Measurements from ENCODE around the gene EPHX1.
"Not testable (repeated sequence)": the region's sequence is repeated elsewhere in the genome, so short reads cannot be mapped to it uniquely, and the experiment has no call there.

The EPHX1 gene

GRCh38 chr1:225777583-225778336 lies 32.2 kb upstream of the EPHX1 start, which contains the start of gene SRP9:
Gene SRP9 (plus strand): TSS chr1:225777826. CDS start chr1:225777941, 115 bp downstream.
- peak; percentile 99 for DNase-seq

GRCh38 chr1:225778337-225778669 lies 31.6 kb upstream of the EPHX1 start:
- no peak for DNase-seq

- DNase-seq: not testable (repeated sequence)
These were observed 30.8 kb upstream of the EPHX1 start for GRCh38 chr1:225779165-225779564.

- no peak for DNase-seq
These were observed 29.8 kb upstream of the EPHX1 start for GRCh38 chr1:225780134-225780533.

- no peak for DNase-seq
These were observed 29.3 kb upstream of the EPHX1 start for GRCh38 chr1:225780630-225781029.

- not testable (repeated sequence) for DNase-seq
These were observed 20.8 kb upstream of the EPHX1 start for GRCh38 chr1:225789142-225789541.

- DNase-seq: no peak
These were observed 15.0 kb upstream of the EPHX1 start for GRCh38 chr1:225794954-225795353.

- not testable (repeated sequence) for DNase-seq
These were observed 13.8 kb upstream of the EPHX1 start for GRCh38 chr1:225796097-225796496.

- not testable (repeated sequence) for DNase-seq
These were observed 8.8 kb upstream of the EPHX1 start for GRCh38 chr1:225801146-225801545.

GRCh38 chr1:225806249-225806648 lies 3.7 kb upstream of the EPHX1 start:
- no peak for DNase-seq

GRCh38 chr1:225806736-225807135 lies 3.2 kb upstream of the EPHX1 start:
- DNase-seq: not testable (repeated sequence)

GRCh38 chr1:225808136-225808535 lies 1.8 kb upstream of the EPHX1 start:
- no peak for DNase-seq

- not testable (repeated sequence) for DNase-seq
These were observed 935 bp downstream of the EPHX1 start for GRCh38 chr1:225810579-225811538.

GRCh38 chr1:225811622-225812487 lies 1.9 kb downstream of the EPHX1 start:
- DNase-seq: no peak

GRCh38 chr1:225812488-225813213 lies 2.7 kb downstream of the EPHX1 start:
- DNase-seq: no peak

- DNase-seq: no peak
These were observed 3.5 kb downstream of the EPHX1 start for GRCh38 chr1:225813214-225813964.

GRCh38 chr1:225814381-225814780 lies 4.5 kb downstream of the EPHX1 start:
- DNase-seq: no peak

- DNase-seq: not testable (repeated sequence)
These were observed 5.2 kb downstream of the EPHX1 start for GRCh38 chr1:225815090-225815489.

- no peak for DNase-seq
These were observed 5.7 kb downstream of the EPHX1 start for GRCh38 chr1:225815526-225816178.

- no peak for DNase-seq
These were observed 7.0 kb downstream of the EPHX1 start for GRCh38 chr1:225816643-225817538.

Measured in CD4-positive, alpha-beta T cell treated with Interleukin-12 subunit alpha and Interleukin-12 subunit beta, for 1 hour (primary cell).